Nephron progenitor cell (in vitro differentiated cells): ENCODE measurements around the gene TBL1X.
A peak's percentile ranks its signal among the peaks of the same experiment; 100 is the strongest.

Experiments used
- DNase-seq: peaks from one replicate; pipeline ENCODE4 v3.0.0; 2021
- H3K27ac Mint-ChIP-seq: 2 replicates; pipeline ENCODE4 v1.8.0; 2021; ENCODE audit warnings: mild to moderate bottlenecking, moderate library complexity, mixed read lengths
- H3K27me3 Mint-ChIP-seq: 2 replicates; pipeline ENCODE4 v1.8.0; 2021; ENCODE audit warnings: mild to moderate bottlenecking, low read depth, mixed read lengths; ENCODE audit not compliant: poor library complexity
- H3K36me3 Mint-ChIP-seq: 2 replicates; pipeline ENCODE4 v1.8.0; 2021; ENCODE audit warnings: low read depth, mixed read lengths
- H3K4me1 Mint-ChIP-seq: 2 replicates; pipeline ENCODE4 v1.8.0; 2021; ENCODE audit warnings: mixed read lengths
- H3K4me3 Mint-ChIP-seq: 2 replicates; pipeline ENCODE4 v1.8.0; 2021; ENCODE audit warnings: mild to moderate bottlenecking, moderate library complexity, mixed read lengths
- H3K9me3 Mint-ChIP-seq: 2 replicates; pipeline ENCODE4 v1.8.0; 2021; ENCODE audit warnings: mild to moderate bottlenecking, moderate library complexity, mixed read lengths
- CTCF ChIP-seq: fragments of 200-600 bp; sonication (generic); IDR thresholded peaks from 2 replicates; pipeline ENCODE4 v1.5.0; 2021; ENCODE audit warnings: antibody characterized with exemption

The TBL1X gene

GRCh38 chrX:9729171-9729885 lies 264.5 kb downstream of the TBL1X start:
- Mint-ChIP-seq H3K4me3 (no peak overlapping the region), H3K4me1 (no peaks in the 10 kb centered on the region), H3K27ac (no peak overlapping the region)

GRCh38 chrX:9730078-9730477 lies 265.2 kb downstream of the TBL1X start:
- Mint-ChIP-seq H3K27me3 (peaks cover 3% of the 10 kb centered on the region), H3K9me3 (peaks cover 46% of the 10 kb centered on the region), H3K4me1 (no peaks in the 10 kb centered on the region), H3K36me3 (peaks cover 51% of the 10 kb centered on the region), H3K27ac (no peak overlapping the region), H3K4me3 (no peak overlapping the region)
- TF ChIP-seq CTCF = no peak
- DNase-seq = no peak

More at GRCh38 chrX:9729171-9729885, 264.5 kb downstream of the TBL1X start:
- DNase-seq = no peak
- Mint-ChIP-seq H3K9me3 (peaks cover 52% of the 10 kb centered on the region), H3K36me3 (peaks cover 57% of the 10 kb centered on the region), H3K27me3 (peaks cover 3% of the 10 kb centered on the region)
- no peak for TF ChIP-seq CTCF

GRCh38 chrX:9730752-9731151 lies 265.9 kb downstream of the TBL1X start:
- Mint-ChIP-seq H3K4me3 (no peak overlapping the region), H3K36me3 (peaks cover 49% of the 10 kb centered on the region), H3K4me1 (no peaks in the 10 kb centered on the region), H3K27ac (no peak overlapping the region), H3K27me3 (peaks cover 3% of the 10 kb centered on the region), H3K9me3 (peaks cover 45% of the 10 kb centered on the region)
- no peak for DNase-seq
- TF ChIP-seq CTCF = no peak

GRCh38 chrX:9737363-9737762 lies 272.5 kb downstream of the TBL1X start:
- DNase-seq = no peak
- H3K36me3 Mint-ChIP-seq = peaks cover 12% of the 10 kb centered on the region
- peaks cover 5% of the 10 kb centered on the region for H3K27me3 Mint-ChIP-seq
- no peak for TF ChIP-seq CTCF
- peaks cover 33% of the 10 kb centered on the region for H3K9me3 Mint-ChIP-seq
- no peaks in the 10 kb centered on the region for H3K4me1 Mint-ChIP-seq
- no peak overlapping the region for H3K4me3 Mint-ChIP-seq
- H3K27ac Mint-ChIP-seq = peak overlapping the region; percentile 30

- no peak overlapping the region for H3K27ac Mint-ChIP-seq
- H3K27me3 Mint-ChIP-seq = peaks cover 5% of the 10 kb centered on the region
- H3K9me3 Mint-ChIP-seq = peaks cover 38% of the 10 kb centered on the region
- no peaks in the 10 kb centered on the region for H3K4me1 Mint-ChIP-seq
- peaks cover 15% of the 10 kb centered on the region for H3K36me3 Mint-ChIP-seq
- H3K4me3 Mint-ChIP-seq = no peak overlapping the region
- no peak for TF ChIP-seq CTCF
- no peak for DNase-seq
Observed at GRCh38 chrX:9738151-9738550, 273.3 kb downstream of the TBL1X start.

GRCh38 chrX:9739130-9739529 lies 274.3 kb downstream of the TBL1X start:
- no peak overlapping the region for H3K27ac Mint-ChIP-seq
- peaks cover 46% of the 10 kb centered on the region for H3K9me3 Mint-ChIP-seq
- no peak for TF ChIP-seq CTCF
- H3K27me3 Mint-ChIP-seq = peaks cover 3% of the 10 kb centered on the region
- H3K36me3 Mint-ChIP-seq = peaks cover 22% of the 10 kb centered on the region
- no peaks in the 10 kb centered on the region for H3K4me1 Mint-ChIP-seq
- no peak for DNase-seq
- H3K4me3 Mint-ChIP-seq = no peak overlapping the region
